ENCODE data around the gene HTR4. TPM values are rescaled to one million over a fixed set of nuclear protein-coding genes. Genes with fewer than 3 reads are reported as not detected.

Gene HTR4
- polyA plus RNA-seq, 1 donor (not counting 4 experiments of a cell fraction or from before 2014, with no cell fraction given): not detected

- no peak for FAIRE-seq
- dilution Hi-C loops (cut with MboI; ENCODE audit: extremely low pct_ligation_motif_present, low sequenced_read_pairs): no loop called here
These were observed 67.5 kb downstream of the HTR4 start for GRCh38 chr5:148586796-148587195.

GRCh38 chr5:148585988-148586387, 68.3 kb downstream of the HTR4 start:
- Histone ChIP-seq H3K4me1 (ENCODE audit: control insufficient read depth, extremely low read depth, insufficient read depth, low read length) (no peaks in the 10 kb centered on the region), H3K27me3 (ENCODE audit: control insufficient read depth, extremely low read depth, insufficient read depth, low read length) (no peaks in the 10 kb centered on the region), H3K9me1 (ENCODE audit: control insufficient read depth, extremely low read depth, insufficient read depth, low read length) (no peaks in the 10 kb centered on the region), H3K9me3 (ENCODE audit: control insufficient read depth, low read depth, low read length) (no peaks in the 10 kb centered on the region), H3K9ac (ENCODE audit: control insufficient read depth, extremely low read depth, insufficient read depth, low read length) (no peak overlapping the region), H3K4me2 (ENCODE audit: control insufficient read depth, extremely low read depth, insufficient read depth, low read depth, low read length) (no peak overlapping the region), H4K20me1 (ENCODE audit: control insufficient read depth, extremely low read depth, insufficient read depth, low read length) (no peaks in the 10 kb centered on the region), H3K36me3 (ENCODE audit: control insufficient read depth in 2 of 2, extremely low read depth in 1 of 2, insufficient read depth in 2 of 2, low read length in 2 of 2) (no peaks in the 10 kb centered on the region), H3K79me2 (ENCODE audit: control insufficient read depth, insufficient read depth, low read length) (no peaks in the 10 kb centered on the region), H2AFZ (ENCODE audit: control insufficient read depth, low read length) (no peak overlapping the region), H3K27ac (ENCODE audit: control insufficient read depth, insufficient read depth, low read length) (no peak overlapping the region), H3K4me3 (ENCODE audit: control insufficient read depth in 2 of 3, extremely low read depth in 1 of 3, insufficient read depth in 2 of 3, low read depth in 1 of 3, low read length in 3 of 3) (no peak overlapping the region)
- TF ChIP-seq EZH2 (IDR thresholded peaks at IDR 0.05; ENCODE audit: low read length) (no peak), CTCF (optimal IDR thresholded peaks at IDR 0.05 in 1 of 3, IDR thresholded peaks at IDR 0.05 in 1 of 3, conservative IDR thresholded peaks at IDR 0.05 in 1 of 3; ENCODE audit: extremely low read depth in 1 of 3, insufficient read depth in 2 of 3, low read length in 3 of 3) (peak in 2 of 3 experiments; percentile 36 to 50)
- dilution Hi-C loops (cut with MboI; ENCODE audit: extremely low pct_ligation_motif_present, low sequenced_read_pairs): no loop called here
- DNase-seq (ENCODE audit: low read depth, low spot score): no peak
- FAIRE-seq: no peak

More at GRCh38 chr5:148586796-148587195, 67.5 kb downstream of the HTR4 start:
- Histone ChIP-seq H3K27ac (ENCODE audit: control insufficient read depth, insufficient read depth, low read length) (no peak overlapping the region), H3K36me3 (ENCODE audit: control insufficient read depth in 2 of 2, extremely low read depth in 1 of 2, insufficient read depth in 2 of 2, low read length in 2 of 2) (no peaks in the 10 kb centered on the region), H4K20me1 (ENCODE audit: control insufficient read depth, extremely low read depth, insufficient read depth, low read length) (no peaks in the 10 kb centered on the region), H3K79me2 (ENCODE audit: control insufficient read depth, insufficient read depth, low read length) (no peaks in the 10 kb centered on the region), H3K9me3 (ENCODE audit: control insufficient read depth, low read depth, low read length) (no peaks in the 10 kb centered on the region), H3K4me3 (ENCODE audit: control insufficient read depth in 2 of 3, extremely low read depth in 1 of 3, insufficient read depth in 2 of 3, low read depth in 1 of 3, low read length in 3 of 3) (no peak overlapping the region), H3K4me2 (ENCODE audit: control insufficient read depth, extremely low read depth, insufficient read depth, low read depth, low read length) (no peak overlapping the region), H3K4me1 (ENCODE audit: control insufficient read depth, extremely low read depth, insufficient read depth, low read length) (no peaks in the 10 kb centered on the region), H2AFZ (ENCODE audit: control insufficient read depth, low read length) (no peak overlapping the region), H3K9ac (ENCODE audit: control insufficient read depth, extremely low read depth, insufficient read depth, low read length) (no peak overlapping the region), H3K9me1 (ENCODE audit: control insufficient read depth, extremely low read depth, insufficient read depth, low read length) (no peaks in the 10 kb centered on the region), H3K27me3 (ENCODE audit: control insufficient read depth, extremely low read depth, insufficient read depth, low read length) (no peaks in the 10 kb centered on the region)
- no peak for TF ChIP-seq CTCF (optimal IDR thresholded peaks at IDR 0.05 in 1 of 3, IDR thresholded peaks at IDR 0.05 in 1 of 3, conservative IDR thresholded peaks at IDR 0.05 in 1 of 3; ENCODE audit: extremely low read depth in 1 of 3, insufficient read depth in 2 of 3, low read length in 3 of 3)
- no peak for TF ChIP-seq EZH2 (IDR thresholded peaks at IDR 0.05; ENCODE audit: low read length)
- DNase-seq (ENCODE audit: low read depth, low spot score): no peak

All from keratinocyte (primary cell).